Measurements from ENCODE around the gene TFR2. TPM values are rescaled to one million over a fixed set of nuclear protein-coding genes. Genes with fewer than 3 reads are reported as not detected.
A peak's percentile ranks its signal among the peaks of the same experiment; 100 is the strongest.

TFR2 gene
- total RNA-seq, 1 donor from 2014 or later, result 0.41 TPM

DNA sequence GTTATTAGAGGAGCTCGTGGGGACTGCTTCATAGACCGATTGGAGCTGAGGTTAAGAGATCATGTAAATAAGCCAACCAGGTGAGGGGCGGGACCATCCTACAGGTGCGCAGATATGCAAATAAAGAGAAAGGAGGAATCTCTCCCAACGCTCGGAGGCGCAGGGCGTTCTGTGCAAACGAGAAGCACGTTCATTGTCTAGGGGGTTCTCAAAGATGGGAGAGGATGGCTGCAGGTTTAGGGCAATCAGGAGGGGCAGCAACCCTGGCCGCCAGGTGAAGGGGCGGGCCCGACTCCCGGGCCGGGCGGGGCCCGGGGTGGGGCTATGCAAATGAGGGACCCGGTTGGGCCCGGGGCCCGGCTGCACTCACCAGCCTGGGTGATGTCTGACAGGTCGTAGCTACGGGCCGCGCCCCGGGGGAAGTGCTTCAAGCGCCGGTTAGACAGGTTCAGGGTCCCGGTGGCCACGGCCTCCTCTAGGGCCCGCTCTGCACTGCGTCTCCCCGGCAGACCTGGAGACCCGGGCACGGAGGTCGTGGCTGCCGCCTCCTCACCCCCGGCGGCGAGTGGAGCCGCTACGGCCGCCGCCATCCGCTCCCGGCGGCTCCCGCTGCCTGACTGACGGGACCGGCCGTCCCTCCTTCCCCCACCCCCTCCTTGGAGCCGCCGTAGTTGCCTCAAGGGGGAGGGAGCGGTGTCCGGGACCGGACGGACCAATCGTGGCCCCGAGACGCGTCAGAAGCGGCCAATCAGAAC is 55.7 kb downstream of the TFR2 start, which contains the start of gene LRCH4:
Gene LRCH4, minus strand, starts transcription at position 619 of the 755 bp plus-strand sequence. Its CDS starts 29 bp downstream, at position 590.
- H3K9me3 ChIP-seq, result no peaks in the 10 kb centered on the region
- H3K36me3 ChIP-seq, result peaks cover 25% of the 10 kb centered on the region
- peaks cover 41% of the 10 kb centered on the region for H3K4me1 ChIP-seq
- intact Hi-C loops (cut with DNase I), result no loop called here
- H3K4me3 ChIP-seq, result peak within 1 kb of the TSS; percentile 98
- peak; percentile 88 for DNase-seq
- no peaks in the 10 kb centered on the region for H3K27me3 ChIP-seq
- ATAC-seq, result peak; percentile 35
- TF ChIP-seq, protein P1, sequence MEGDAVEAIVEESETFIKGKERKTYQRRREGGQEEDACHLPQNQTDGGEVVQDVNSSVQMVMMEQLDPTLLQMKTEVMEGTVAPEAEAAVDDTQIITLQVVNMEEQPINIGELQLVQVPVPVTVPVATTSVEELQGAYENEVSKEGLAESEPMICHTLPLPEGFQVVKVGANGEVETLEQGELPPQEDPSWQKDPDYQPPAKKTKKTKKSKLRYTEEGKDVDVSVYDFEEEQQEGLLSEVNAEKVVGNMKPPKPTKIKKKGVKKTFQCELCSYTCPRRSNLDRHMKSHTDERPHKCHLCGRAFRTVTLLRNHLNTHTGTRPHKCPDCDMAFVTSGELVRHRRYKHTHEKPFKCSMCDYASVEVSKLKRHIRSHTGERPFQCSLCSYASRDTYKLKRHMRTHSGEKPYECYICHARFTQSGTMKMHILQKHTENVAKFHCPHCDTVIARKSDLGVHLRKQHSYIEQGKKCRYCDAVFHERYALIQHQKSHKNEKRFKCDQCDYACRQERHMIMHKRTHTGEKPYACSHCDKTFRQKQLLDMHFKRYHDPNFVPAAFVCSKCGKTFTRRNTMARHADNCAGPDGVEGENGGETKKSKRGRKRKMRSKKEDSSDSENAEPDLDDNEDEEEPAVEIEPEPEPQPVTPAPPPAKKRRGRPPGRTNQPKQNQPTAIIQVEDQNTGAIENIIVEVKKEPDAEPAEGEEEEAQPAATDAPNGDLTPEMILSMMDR (IDR thresholded peaks at IDR 0.05), result no peak
- peak within 1 kb of the TSS; percentile 99 for H3K27ac ChIP-seq

DNA sequence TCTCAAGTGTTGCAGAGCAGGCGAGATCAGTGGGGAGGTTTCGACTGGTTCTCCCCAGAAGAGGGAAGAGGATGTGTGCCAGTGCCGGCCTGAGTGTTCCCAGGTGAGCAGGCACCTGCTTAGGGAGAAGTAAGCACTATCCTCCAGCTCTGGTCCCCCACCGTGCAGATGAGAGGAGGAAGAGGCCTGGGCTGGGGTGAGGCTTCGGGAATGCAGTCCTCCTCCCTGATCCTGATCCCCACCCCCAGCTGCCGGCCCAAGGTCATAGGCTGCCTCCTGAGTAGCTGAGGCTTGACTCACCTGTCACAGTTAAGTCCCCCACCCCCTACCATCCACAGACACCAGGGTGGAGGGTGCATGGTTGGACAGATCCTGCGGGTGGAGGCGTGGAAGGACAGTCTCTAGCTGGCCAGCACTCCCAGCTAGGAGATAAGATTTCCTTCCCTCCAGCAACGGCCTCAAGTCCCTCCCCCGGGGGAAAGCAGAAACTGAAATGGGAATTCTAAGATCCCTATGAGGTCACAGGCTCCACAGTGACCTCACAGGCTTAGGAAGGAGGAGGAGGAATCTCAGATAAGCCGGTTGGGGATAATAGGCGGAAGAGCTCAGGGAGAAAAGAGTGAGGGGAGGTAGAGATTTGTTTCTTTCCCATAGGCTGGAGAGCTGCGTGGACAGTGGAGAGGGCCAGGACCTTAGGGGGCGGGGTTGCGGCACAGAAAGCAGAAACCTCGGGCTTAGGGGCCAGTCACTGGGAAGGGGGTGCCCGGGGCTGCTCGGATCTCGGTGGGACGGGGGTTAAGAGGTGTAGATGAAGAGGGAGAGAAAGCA is 56.5 kb downstream of the TFR2 start:
- intact Hi-C loops (cut with DNase I), result no loop called here
- ATAC-seq (no peak), DNase-seq (peak; percentile 77)
- Histone ChIP-seq H3K4me1 (peaks cover 41% of the 10 kb centered on the region), H3K27ac (peak overlapping the region; percentile 99), H3K9me3 (no peaks in the 10 kb centered on the region), H3K27me3 (no peaks in the 10 kb centered on the region), H3K36me3 (peaks cover 31% of the 10 kb centered on the region), H3K4me3 (peak overlapping the region; percentile 98)
- TF ChIP-seq, protein P1 (IDR thresholded peaks at IDR 0.05), result no peak

DNA sequence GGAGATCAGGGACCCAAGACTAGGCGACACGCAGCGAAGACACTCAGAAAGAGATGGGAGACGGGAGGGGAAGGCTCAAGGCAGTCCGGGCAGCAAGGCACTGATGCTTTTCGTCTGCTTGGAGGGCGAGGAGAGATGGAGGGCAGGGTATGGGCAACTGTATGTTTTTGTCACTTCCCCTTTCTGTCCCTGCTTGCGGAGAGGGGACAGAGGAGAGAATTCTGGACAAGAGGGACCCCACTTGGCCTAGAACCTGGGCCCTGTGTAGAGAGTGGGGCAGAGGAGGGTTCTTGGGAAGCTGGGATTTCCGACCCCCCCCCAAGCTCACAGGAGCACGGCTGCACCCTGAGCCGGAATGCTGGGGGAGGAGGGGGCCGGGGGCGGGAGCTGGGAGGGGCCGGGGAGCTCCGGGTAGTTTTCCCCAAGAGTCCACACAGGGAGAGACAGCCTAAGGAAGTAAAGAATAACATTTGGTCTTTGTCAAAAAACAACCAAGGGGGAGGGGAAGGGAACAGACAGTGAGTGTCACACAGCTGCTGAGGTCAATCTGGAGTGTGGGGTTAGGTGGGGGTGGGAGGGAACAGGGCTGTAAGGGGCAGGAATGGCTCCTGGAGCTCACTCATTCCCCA is 57.2 kb downstream of the TFR2 start:
- intact Hi-C loops (cut with DNase I), result no loop called here
- no peak for ATAC-seq
- H3K9me3 ChIP-seq, result no peaks in the 10 kb centered on the region
- H3K27ac ChIP-seq, result peak overlapping the region; percentile 99
- no peak for DNase-seq
- peaks cover 37% of the 10 kb centered on the region for H3K36me3 ChIP-seq
- H3K4me1 ChIP-seq, result peaks cover 41% of the 10 kb centered on the region
- TF ChIP-seq, protein P1 (IDR thresholded peaks at IDR 0.05), result no peak
- H3K4me3 ChIP-seq, result peak overlapping the region; percentile 98
- no peaks in the 10 kb centered on the region for H3K27me3 ChIP-seq

DNA sequence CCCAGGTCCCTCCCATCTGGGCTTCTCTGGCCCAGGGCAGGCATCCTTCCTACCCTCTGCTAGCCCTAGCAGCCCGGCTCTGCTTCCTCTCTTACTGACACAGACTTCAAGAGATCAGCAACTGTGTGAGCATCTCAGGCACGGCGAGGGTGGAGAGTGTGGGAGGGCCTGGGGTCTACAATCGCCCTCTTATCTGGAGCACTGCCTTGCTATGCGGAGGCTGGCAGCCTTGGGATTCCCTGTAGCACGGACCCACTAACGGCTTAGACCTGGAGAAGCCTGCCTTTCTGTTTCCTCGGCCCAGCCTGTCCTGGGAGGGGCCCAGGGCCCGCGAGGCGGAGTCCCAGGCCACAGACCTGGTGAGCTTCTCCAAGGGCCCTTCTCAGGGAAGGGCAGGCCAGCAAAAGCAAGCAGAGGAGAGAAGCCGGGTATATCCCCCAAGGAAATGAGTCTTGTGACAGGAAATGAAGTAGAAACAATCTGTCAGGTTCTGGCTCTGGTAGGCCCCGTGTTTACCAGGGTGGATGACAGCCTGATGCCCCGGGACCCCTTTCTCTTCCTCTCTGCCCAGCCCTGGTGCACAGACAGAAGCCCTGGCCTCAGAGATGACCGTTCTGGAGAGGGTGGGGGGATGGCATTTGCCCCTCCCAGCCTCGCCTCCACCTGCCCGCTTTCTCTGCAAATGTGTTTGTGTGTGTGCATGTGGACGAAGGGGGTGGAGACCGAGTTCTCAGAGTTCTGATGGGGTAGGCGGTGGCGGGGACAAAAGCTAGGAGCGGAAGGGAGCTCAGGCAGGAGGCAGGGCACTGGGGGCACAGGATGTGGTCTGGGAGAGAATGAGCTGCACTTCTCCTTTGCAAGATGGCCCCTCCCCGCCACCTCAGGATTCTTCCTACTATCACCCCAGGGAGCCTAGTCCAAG is 58.0 kb downstream of the TFR2 start:
- H3K4me3 ChIP-seq, result peak overlapping the region; percentile 98
- H3K27ac ChIP-seq, result peak overlapping the region; percentile 99
- ATAC-seq (peak; percentile 10), DNase-seq (peak; percentile 88)
- no peaks in the 10 kb centered on the region for H3K27me3 ChIP-seq
- H3K4me1 ChIP-seq, result peaks cover 41% of the 10 kb centered on the region
- H3K9me3 ChIP-seq, result no peaks in the 10 kb centered on the region
- TF ChIP-seq, protein P1 (IDR thresholded peaks at IDR 0.05), result no peak
- peaks cover 44% of the 10 kb centered on the region for H3K36me3 ChIP-seq
- intact Hi-C loops (cut with DNase I), result no loop called here

DNA sequence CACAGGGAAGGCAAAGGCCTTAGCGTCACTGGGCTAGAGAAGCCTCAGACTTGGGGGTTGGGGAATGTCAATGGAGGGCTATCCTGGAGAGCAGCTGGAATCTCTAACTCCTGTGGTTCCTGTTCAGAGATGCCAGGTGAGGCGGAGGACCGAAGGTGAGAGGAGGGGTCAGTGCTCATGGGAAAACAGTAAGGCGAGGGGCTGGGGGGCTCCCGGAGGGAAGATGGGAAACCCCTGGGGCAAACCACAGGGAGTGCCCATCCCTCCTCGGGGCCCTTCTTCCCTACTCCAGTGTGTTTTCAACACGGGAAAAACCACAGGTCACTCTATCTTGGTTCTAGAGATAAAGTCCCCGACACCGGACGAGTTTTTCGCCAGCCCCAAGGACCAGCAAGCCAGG is 58.7 kb downstream of the TFR2 start:
- TF ChIP-seq, protein P1 (IDR thresholded peaks at IDR 0.05), result no peak
- peak overlapping the region; percentile 98 for H3K4me3 ChIP-seq
- no peak for DNase-seq
- H3K36me3 ChIP-seq, result peaks cover 52% of the 10 kb centered on the region
- intact Hi-C loops (cut with DNase I), result no loop called here
- H3K27ac ChIP-seq, result peak overlapping the region; percentile 99
- no peak for ATAC-seq
- H3K9me3 ChIP-seq, result no peaks in the 10 kb centered on the region
- no peaks in the 10 kb centered on the region for H3K27me3 ChIP-seq
- peaks cover 41% of the 10 kb centered on the region for H3K4me1 ChIP-seq
